Thyroid gland (tissue), 4 donors: ENCODE results near the gene SLC5A9.

Source experiments
- POLR2A ChIP-seq, 2 donors: fragments of 450-650 bp; IDR thresholded peaks; one replicate each; pipeline ENCODE4 v1.6.1; 2017; ENCODE audit warnings: antibody characterized with exemption in 2 of 2, mild to moderate bottlenecking in 2 of 2, moderate library complexity in 1 of 2
- TF ChIP-seq, protein P1 (sequence below), 6 experiments: fragments of 200-600 bp in 3 of 6; fragments of 450-650 bp in 3 of 6; sonication (generic) in 3 of 6; IDR thresholded peaks; one replicate each; pipeline ENCODE4 v1.5.1; 2016 to 2019; ENCODE audit warnings: antibody characterized with exemption in 6 of 6, mild to moderate bottlenecking in 2 of 6, inconsistent platforms in 1 of 6, moderate library complexity in 1 of 6

GRCh38 chr1:48285525-48285924 is 63.0 kb downstream of the SLC5A9 start:
- TF ChIP-seq POLR2A (IDR thresholded peaks at IDR 0.05) = no peak
- TF ChIP-seq, protein P1, sequence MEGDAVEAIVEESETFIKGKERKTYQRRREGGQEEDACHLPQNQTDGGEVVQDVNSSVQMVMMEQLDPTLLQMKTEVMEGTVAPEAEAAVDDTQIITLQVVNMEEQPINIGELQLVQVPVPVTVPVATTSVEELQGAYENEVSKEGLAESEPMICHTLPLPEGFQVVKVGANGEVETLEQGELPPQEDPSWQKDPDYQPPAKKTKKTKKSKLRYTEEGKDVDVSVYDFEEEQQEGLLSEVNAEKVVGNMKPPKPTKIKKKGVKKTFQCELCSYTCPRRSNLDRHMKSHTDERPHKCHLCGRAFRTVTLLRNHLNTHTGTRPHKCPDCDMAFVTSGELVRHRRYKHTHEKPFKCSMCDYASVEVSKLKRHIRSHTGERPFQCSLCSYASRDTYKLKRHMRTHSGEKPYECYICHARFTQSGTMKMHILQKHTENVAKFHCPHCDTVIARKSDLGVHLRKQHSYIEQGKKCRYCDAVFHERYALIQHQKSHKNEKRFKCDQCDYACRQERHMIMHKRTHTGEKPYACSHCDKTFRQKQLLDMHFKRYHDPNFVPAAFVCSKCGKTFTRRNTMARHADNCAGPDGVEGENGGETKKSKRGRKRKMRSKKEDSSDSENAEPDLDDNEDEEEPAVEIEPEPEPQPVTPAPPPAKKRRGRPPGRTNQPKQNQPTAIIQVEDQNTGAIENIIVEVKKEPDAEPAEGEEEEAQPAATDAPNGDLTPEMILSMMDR (IDR thresholded peaks at IDR 0.05) = no peak
